ENCODE results near the gene C2CD4C.

C2CD4C gene

DNA sequence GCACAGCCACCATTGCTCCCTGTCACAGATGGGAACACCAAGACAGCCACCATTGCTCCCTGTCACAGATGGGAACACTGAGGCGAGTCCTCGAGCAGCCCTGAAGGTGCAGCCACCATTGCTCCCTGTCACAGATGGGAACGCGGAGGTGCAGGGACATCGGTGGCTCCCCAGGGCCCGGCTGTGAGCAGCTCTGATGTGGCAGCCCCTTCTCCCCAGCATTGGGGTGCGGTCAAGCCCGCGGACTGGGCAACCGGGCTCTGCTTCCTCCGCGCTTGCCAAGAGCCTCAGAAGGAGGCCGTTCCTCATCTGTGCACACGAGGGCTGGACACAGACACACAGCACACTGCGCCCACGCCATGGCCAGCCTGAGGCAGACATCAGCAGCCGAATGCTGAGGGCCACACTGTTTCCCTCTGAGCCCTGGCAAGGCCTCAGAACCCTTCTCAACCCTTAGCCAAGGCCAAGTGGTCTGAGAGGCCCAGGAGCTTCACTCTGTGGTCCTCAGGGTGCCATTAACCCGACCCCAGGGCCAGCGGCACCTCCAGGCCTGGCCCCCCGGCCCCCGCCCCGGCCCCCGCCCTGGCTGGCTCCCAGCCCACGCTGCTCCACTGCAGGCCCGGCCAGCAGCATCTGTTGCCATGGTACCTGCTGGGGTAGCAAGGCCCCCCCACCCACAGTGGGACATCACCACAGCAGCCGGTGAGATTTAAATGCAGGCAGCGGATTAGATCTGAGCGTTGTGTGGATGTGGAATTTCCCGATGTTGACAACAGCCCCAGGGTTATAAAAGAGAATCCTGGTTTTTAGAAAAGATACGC is 18.4 kb downstream of the C2CD4C start:
- no peak for TF ChIP-seq CTCF (IDR thresholded peaks at IDR 0.05; ENCODE audit: low read depth, low read length, poor library complexity, severe bottlenecking)
- TF ChIP-seq EZH2phosphoT487 (IDR thresholded peaks at IDR 0.05; ENCODE audit: borderline replicate concordance, low read length): no peak
- Histone ChIP-seq H3K27me3 (ENCODE audit: control insufficient read depth, low read length) (no peaks in the 10 kb centered on the region), H3K27ac (ENCODE audit: low read depth, low read length) (no peak overlapping the region), H3F3A (ENCODE audit: control insufficient read depth, insufficient read depth) (peaks cover 12% of the 10 kb centered on the region), H3K4me3 (ENCODE audit: low read length) (no peak overlapping the region), H3K79me2 (ENCODE audit: control insufficient read depth, low read length) (no peaks in the 10 kb centered on the region), H3K4me2 (ENCODE audit: low read length) (no peak overlapping the region), H3K4me1 (ENCODE audit: control insufficient read depth, low read length) (no peaks in the 10 kb centered on the region), H3K9me3 (ENCODE audit: control insufficient read depth, insufficient read depth, low read length) (peaks cover 44% of the 10 kb centered on the region; the same call in 1 of the 2 replicates), H3K9me2 (replicated peaks; ENCODE audit: control insufficient read depth, low read length) (no peaks in the 10 kb centered on the region), H3K36me3 (ENCODE audit: control insufficient read depth, low read length) (no peaks in the 10 kb centered on the region), H4K20me1 (ENCODE audit: control insufficient read depth, insufficient read depth, low read depth, low read length) (no peaks in the 10 kb centered on the region)

DNA sequence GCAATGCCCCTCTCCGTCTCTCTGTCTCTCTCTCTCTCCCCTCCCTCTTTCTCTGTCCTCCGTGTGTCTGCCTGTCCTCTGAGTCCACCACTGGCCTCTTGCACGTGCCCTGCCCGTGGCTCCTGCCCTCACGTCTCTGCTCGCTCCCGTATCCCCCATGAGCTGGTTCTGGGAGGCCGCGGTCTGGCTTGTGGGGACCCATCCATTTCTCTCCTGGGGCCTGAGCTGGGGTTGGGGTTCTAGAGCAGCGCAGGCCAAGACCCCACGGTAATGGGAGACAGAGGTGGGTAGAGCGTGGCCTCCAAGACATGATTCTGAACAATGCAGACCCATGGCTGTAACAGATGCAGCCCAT is 19.0 kb downstream of the C2CD4C start:
- H3F3A ChIP-seq (ENCODE audit: control insufficient read depth, insufficient read depth): peaks cover 7% of the 10 kb centered on the region
- H3K27ac ChIP-seq (ENCODE audit: low read depth, low read length): no peak overlapping the region
- no peak overlapping the region for H3K4me3 ChIP-seq (ENCODE audit: low read length)
- H3K4me2 ChIP-seq (ENCODE audit: low read length): no peak overlapping the region
- H3K36me3 ChIP-seq (ENCODE audit: control insufficient read depth, low read length): no peaks in the 10 kb centered on the region
- H3K79me2 ChIP-seq (ENCODE audit: control insufficient read depth, low read length): no peaks in the 10 kb centered on the region
- no peaks in the 10 kb centered on the region for H3K27me3 ChIP-seq (ENCODE audit: control insufficient read depth, low read length)
- no peak for TF ChIP-seq CTCF (IDR thresholded peaks at IDR 0.05; ENCODE audit: low read depth, low read length, poor library complexity, severe bottlenecking)
- TF ChIP-seq EZH2phosphoT487 (IDR thresholded peaks at IDR 0.05; ENCODE audit: borderline replicate concordance, low read length): no peak
- peaks cover 40% of the 10 kb centered on the region; the same call in 1 of the 2 replicates for H3K9me3 ChIP-seq (ENCODE audit: control insufficient read depth, insufficient read depth, low read length)
- peaks cover 2% of the 10 kb centered on the region for H3K4me1 ChIP-seq (ENCODE audit: control insufficient read depth, low read length)
- H3K9me2 ChIP-seq (replicated peaks; ENCODE audit: control insufficient read depth, low read length): no peaks in the 10 kb centered on the region
- no peaks in the 10 kb centered on the region for H4K20me1 ChIP-seq (ENCODE audit: control insufficient read depth, insufficient read depth, low read depth, low read length)

- Histone ChIP-seq H3K4me1 (ENCODE audit: control insufficient read depth, low read length) (peaks cover 7% of the 10 kb centered on the region), H3K36me3 (ENCODE audit: control insufficient read depth, low read length) (no peaks in the 10 kb centered on the region), H3K9me2 (replicated peaks; ENCODE audit: control insufficient read depth, low read length) (no peaks in the 10 kb centered on the region), H3K27me3 (ENCODE audit: control insufficient read depth, low read length) (no peaks in the 10 kb centered on the region), H3K4me2 (ENCODE audit: low read length) (no peak overlapping the region), H3K4me3 (ENCODE audit: low read length) (no peak overlapping the region), H3K27ac (ENCODE audit: low read depth, low read length) (no peak overlapping the region), H4K20me1 (ENCODE audit: control insufficient read depth, insufficient read depth, low read depth, low read length) (no peaks in the 10 kb centered on the region), H3K9me3 (ENCODE audit: control insufficient read depth, insufficient read depth, low read length) (peaks cover 41% of the 10 kb centered on the region; the same call in 1 of the 2 replicates), H3F3A (ENCODE audit: control insufficient read depth, insufficient read depth) (0 out of 2 replicates have a peak, but pooled peaks cover 5% of the 10 kb centered on the region), H3K79me2 (ENCODE audit: control insufficient read depth, low read length) (no peaks in the 10 kb centered on the region)
- TF ChIP-seq EZH2phosphoT487 (IDR thresholded peaks at IDR 0.05; ENCODE audit: borderline replicate concordance, low read length) (no peak), CTCF (IDR thresholded peaks at IDR 0.05; ENCODE audit: low read depth, low read length, poor library complexity, severe bottlenecking) (no peak)
Measured at GRCh38 chr19:389255-389934, 19.6 kb downstream of the C2CD4C start.
